BE2C (cell line): ENCODE results near the gene DGKH.
"Not testable (repeated sequence)": the region's sequence is repeated elsewhere in the genome, so short reads cannot be mapped to it uniquely, and the experiment has no call there.

Source experiments
- DNase-seq: peaks from one replicate; pipeline ENCODE4 v3.0.0-alpha.2; 2020
- H3K27me3 ChIP-seq: fragments of 250-450 bp; sonication (Bioruptor Pico); 2 replicates; pipeline ENCODE4 v1.5.1; 2020; ENCODE audit warnings: mild to moderate bottlenecking
- H3K36me3 ChIP-seq: fragments of 250-450 bp; sonication (Bioruptor Pico); 2 replicates; pipeline ENCODE4 v1.5.1; 2020; ENCODE audit warnings: mild to moderate bottlenecking
- H3K4me1 ChIP-seq: fragments of 250-450 bp; sonication (Bioruptor Pico); 2 replicates; pipeline ENCODE4 v1.5.1; 2020
- H3K4me3 ChIP-seq: 2 replicates; pipeline ENCODE4 v1.5.1; 2011; ENCODE audit warnings: low read depth, low read length
- H3K9me3 ChIP-seq: fragments of 250-450 bp; sonication (Bioruptor Pico); 2 replicates; pipeline ENCODE4 v1.5.1; 2020
- CTCF ChIP-seq: IDR thresholded peaks from 2 replicates; pipeline ENCODE4 v1.5.1; 2012; ENCODE audit warnings: mild to moderate bottlenecking, low read depth, low read length

Gene DGKH

DNA sequence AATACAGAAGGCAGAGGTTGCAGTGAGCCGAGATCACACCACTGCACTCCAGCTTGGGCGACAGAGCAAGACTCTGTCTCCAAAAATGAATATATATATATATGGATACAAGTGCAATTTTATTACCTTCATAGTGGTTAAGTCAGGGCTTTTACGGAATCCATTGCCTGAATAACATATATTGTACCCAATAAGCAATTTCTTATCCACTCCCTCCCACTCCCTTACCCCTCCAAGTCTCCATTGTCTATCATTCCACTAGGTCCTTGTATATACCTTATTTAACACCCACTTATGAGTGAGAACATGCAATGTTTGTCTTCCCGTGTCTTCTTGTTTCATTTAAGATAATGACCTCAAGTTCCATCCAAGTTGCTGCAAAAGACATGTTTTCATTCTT lies 175.2 kb downstream of the DGKH start:
- no peaks in the 10 kb centered on the region for H3K4me1 ChIP-seq
- DNase-seq, result no peak
- H3K9me3 ChIP-seq, result no peaks in the 10 kb centered on the region
- no peak for TF ChIP-seq CTCF
- H3K4me3 ChIP-seq, result no peak overlapping the region
- no peaks in the 10 kb centered on the region; the same call in none of the 2 replicates for H3K36me3 ChIP-seq
- no peaks in the 10 kb centered on the region for H3K27me3 ChIP-seq

DNA sequence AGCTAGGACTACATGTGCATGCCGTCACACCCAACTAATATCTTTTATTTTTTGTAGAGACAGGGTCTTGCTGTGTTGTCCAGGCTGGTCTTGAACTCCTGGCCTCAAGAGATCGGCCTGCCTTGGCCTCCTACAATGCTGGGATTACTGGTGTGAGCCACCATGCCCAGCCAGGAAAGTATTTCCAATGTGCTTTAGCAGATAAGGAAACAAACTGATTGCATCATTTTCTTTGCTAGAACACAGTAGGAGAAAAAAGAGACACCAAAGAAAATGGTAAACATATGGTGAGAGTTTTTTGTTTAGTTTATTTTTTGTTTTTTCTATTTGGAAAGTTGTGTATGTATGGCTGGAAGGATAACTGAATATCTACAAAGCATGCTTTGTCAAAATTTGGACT lies 176.6 kb downstream of the DGKH start:
- DNase-seq, result no peak
- no peak for TF ChIP-seq CTCF
- no peaks in the 10 kb centered on the region for H3K4me1 ChIP-seq
- no peaks in the 10 kb centered on the region for H3K9me3 ChIP-seq
- H3K27me3 ChIP-seq, result no peaks in the 10 kb centered on the region
- H3K36me3 ChIP-seq, result no peaks in the 10 kb centered on the region; the same call in none of the 2 replicates
- H3K4me3 ChIP-seq, result no peak overlapping the region

GRCh38 chr13:42226759-42227158 lies 178.3 kb downstream of the DGKH start:
- H3K27me3 ChIP-seq, H3K9me3 ChIP-seq, H3K4me3 ChIP-seq, H3K36me3 ChIP-seq, H3K4me1 ChIP-seq, DNase-seq: not testable (repeated sequence)

- H3K9me3 ChIP-seq, result no peaks in the 10 kb centered on the region
- H3K4me3 ChIP-seq, result no peak overlapping the region
- no peaks in the 10 kb centered on the region for H3K27me3 ChIP-seq
- DNase-seq, result no peak
- peaks cover 6% of the 10 kb centered on the region; the same call in 1 of the 2 replicates for H3K4me1 ChIP-seq
- H3K36me3 ChIP-seq, result no peaks in the 10 kb centered on the region; the same call in 1 of the 2 replicates
- TF ChIP-seq CTCF, result no peak
Observed at GRCh38 chr13:42228527-42228926, 180.1 kb downstream of the DGKH start.

GRCh38 chr13:42229287-42229686 lies 180.8 kb downstream of the DGKH start:
- Histone ChIP-seq H3K9me3 (no peaks in the 10 kb centered on the region), H3K4me3 (no peak overlapping the region), H3K4me1 (peaks cover 6% of the 10 kb centered on the region; the same call in 1 of the 2 replicates), H3K27me3 (no peaks in the 10 kb centered on the region), H3K36me3 (no peaks in the 10 kb centered on the region; the same call in 1 of the 2 replicates)
- no peak for TF ChIP-seq CTCF
- no peak for DNase-seq

GRCh38 chr13:42232671-42233070 lies 184.2 kb downstream of the DGKH start:
- H3K4me1 ChIP-seq, result peaks cover 6% of the 10 kb centered on the region; the same call in 1 of the 2 replicates
- no peaks in the 10 kb centered on the region for H3K9me3 ChIP-seq
- H3K36me3 ChIP-seq, result no peaks in the 10 kb centered on the region
- no peak overlapping the region for H3K4me3 ChIP-seq
- DNase-seq, result peak; percentile 59
- H3K27me3 ChIP-seq, result no peaks in the 10 kb centered on the region
- no peak for TF ChIP-seq CTCF

DNA sequence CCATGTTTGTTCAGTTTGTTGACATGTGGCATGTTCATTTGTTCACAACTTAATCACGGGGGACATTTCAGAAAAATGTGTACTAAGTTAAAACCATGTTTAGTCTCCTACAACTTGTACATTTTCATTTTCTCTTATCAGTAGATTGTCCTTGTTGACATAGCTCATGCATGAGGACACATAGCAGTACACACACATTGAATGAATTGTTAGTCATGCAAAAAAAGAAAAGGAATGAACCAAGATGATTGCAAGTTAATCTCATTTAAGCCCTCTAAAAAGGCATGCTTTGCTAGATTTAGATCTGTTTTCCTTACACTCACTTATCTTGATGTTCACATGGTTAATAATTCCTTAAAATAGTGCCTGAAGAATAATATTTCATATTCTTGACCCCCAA lies 185.3 kb downstream of the DGKH start:
- no peaks in the 10 kb centered on the region for H3K9me3 ChIP-seq
- no peak for DNase-seq
- no peak for TF ChIP-seq CTCF
- H3K27me3 ChIP-seq, result no peaks in the 10 kb centered on the region
- no peaks in the 10 kb centered on the region for H3K36me3 ChIP-seq
- H3K4me1 ChIP-seq, result peaks cover 6% of the 10 kb centered on the region; the same call in 1 of the 2 replicates
- no peak overlapping the region for H3K4me3 ChIP-seq
